ENCODE results near the gene FRAT1. TPM values are rescaled to one million over a fixed set of nuclear protein-coding genes. Genes with fewer than 3 reads are reported as not detected.

FRAT1 gene
- total RNA-seq, 2 experiments from 2014 or later = 5.5 to 5.7 TPM

Other genes with a start within 250 kb of the FRAT1 start
- gene SLIT1, start 133.3 kb upstream of the FRAT1 start, total RNA-seq = 1 to 10 TPM in 1 of 2 experiments, under 1 TPM in 1; 0.59 to 1.5 TPM
- 10 to 100 TPM; 48.3 to 50.4 TPM for gene ARHGAP19, start 26.6 kb upstream of the FRAT1 start, total RNA-seq
- 10 to 100 TPM; 11.4 to 14.4 TPM for gene FRAT2, start 15.5 kb downstream of the FRAT1 start, total RNA-seq
- gene RRP12, start 82.1 kb downstream of the FRAT1 start, total RNA-seq = 10 to 100 TPM; 30.7 to 38.1 TPM
- gene PGAM1, start 106.9 kb downstream of the FRAT1 start, total RNA-seq = 100 to 1,000 TPM; 459 to 582 TPM
- 10 to 100 TPM; 49.5 to 56.8 TPM for gene EXOSC1, start 126.7 kb downstream of the FRAT1 start, total RNA-seq
- 10 to 100 TPM; 33.1 to 42.4 TPM for gene ZDHHC16, start 126.9 kb downstream of the FRAT1 start, total RNA-seq
- gene MMS19, start 179.2 kb downstream of the FRAT1 start, total RNA-seq = 10 to 100 TPM; 81.1 to 81.6 TPM
- gene UBTD1, start 179.7 kb downstream of the FRAT1 start, total RNA-seq = 1 to 10 TPM in 1 of 2 experiments, under 1 TPM in 1; 0.88 to 1.3 TPM